HG03378 (cell line): ENCODE data around the gene RABL2B.

Source experiments
- ATAC-seq: cut with Tn5 transposase; IDR thresholded peaks from one replicate; pipeline ENCODE4 v1.9.1; 2021; ENCODE audit warnings: mild to moderate bottlenecking, moderate library complexity; ENCODE audit not compliant: unreplicated experiment

The RABL2B gene

DNA sequence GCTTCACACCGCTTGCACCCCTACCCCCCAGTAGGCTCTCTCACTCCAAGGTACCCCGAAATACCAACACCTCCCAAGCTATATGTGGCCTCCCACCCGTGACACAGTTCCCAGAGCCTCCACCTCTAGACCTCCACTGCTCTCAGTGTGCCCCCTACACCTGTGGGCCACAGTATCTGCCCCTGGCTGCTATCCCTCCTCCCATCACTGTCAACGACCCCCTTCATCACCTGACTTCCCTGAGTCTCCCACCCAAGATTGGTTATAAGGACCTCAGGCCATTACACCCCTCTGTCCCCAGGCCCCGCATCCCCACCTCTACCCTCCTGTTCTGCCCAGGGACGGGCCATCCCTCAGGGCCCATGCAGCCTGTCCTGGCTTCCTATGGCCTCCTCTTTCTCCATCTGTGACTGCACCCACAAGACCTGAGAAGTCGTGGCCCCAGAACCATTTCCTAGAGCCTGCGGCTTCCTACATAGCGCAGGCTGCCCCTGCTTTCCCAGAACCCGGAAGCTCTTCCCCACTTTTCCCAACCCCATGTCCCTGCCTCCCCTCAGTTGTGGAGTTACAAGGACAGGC is 44.7 kb downstream of the RABL2B start:
- no peak for ATAC-seq

DNA sequence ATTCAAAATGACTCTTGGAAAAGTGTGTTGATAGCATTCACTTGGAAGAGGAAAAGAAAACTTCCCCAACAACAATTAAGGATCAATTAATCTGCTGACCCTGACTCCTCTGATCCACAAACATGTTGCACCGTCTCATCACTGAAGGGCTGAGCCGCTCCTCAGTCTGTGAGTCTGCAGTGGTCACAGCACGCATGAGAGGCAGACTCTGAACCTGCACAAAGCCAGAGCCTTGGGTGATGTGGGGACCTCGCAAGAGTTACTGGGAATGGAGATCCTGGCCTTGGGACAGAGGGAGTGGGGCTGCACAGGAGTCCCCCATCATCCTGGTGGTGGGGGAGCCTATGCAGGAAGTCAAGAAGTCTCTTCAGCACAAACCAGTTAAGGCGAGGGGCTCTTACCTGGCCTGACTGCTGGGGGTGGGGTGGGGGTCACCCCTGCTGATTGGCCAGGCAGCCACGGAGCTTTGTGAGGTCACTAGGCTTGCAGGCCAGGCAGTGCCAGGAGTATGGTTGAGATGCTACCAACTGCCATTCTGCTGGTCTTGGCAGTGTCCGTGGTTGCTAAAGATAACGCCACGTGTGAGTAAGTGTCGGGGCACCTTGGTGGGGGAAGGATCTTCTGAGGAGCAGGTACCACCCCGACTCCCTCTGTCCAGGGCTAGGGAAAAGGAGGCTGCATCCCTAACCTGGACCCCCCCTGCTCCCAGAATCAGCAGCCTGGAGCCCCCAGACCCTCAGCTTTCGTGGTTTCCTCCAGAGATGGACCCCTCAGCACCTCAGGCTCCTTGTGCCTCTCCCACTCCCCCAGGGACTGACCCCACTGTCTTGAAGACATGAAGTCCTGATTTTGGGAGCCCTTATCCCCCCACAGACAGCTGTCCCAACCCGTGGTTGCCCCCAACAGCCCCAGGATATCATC is 45.4 kb downstream of the RABL2B start, which contains the start of gene ACR:
Gene ACR, plus strand, starts transcription at position 477 of the 921 bp plus-strand sequence. Its CDS starts 32 bp downstream, at position 509.
- no peak for ATAC-seq

DNA sequence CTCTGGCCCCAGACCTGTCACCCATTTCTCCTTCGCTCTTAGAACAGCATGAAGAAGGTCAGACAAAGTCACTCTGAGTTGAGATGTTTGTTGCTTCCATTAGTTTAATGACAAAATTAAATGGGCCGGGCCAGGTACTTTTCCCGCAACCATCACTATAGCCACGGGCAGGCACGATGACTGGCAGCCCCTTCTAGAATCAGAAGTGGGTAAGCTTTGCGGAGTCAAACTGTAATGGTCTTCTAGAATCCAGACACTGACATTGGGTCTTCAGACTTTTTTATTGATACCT is 47.8 kb downstream of the RABL2B start:
- ATAC-seq = no peak

DNA sequence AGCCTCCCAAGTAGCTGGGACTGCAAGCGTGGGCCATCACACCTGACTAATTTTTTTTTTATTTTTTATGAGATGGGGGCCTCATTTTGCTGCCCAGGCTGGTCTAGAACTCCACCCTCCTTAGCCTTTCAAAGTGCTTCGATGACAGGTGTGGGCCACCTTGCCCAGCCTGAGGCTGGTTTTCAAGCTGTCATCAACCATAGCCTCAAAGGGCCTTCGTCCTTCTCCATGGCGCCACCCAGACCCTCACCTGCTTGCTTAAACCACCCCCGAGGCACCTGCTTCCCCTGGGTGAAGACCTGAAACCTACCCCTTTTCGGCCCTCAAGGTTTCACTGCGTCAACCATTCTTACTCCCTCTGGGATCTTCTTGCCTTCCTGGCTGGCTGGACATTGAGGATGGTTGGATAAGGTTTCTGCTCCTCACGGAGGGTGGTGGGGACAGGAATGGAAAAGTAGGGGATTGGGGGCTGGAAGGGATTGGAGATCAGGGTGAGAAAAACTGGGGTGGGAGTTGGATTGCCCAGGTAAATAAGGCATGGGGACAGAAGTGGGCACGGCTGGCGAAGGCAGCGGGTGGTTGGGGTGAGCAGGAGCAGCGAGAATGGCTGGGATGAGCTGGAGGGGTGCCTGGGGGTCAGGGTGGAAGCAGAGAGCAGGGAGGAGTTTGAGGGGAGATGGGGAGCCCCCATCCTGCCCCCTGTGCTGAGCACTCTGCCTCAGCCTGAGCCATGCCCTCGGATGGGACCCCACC is 48.3 kb downstream of the RABL2B start:
- no peak for ATAC-seq

DNA sequence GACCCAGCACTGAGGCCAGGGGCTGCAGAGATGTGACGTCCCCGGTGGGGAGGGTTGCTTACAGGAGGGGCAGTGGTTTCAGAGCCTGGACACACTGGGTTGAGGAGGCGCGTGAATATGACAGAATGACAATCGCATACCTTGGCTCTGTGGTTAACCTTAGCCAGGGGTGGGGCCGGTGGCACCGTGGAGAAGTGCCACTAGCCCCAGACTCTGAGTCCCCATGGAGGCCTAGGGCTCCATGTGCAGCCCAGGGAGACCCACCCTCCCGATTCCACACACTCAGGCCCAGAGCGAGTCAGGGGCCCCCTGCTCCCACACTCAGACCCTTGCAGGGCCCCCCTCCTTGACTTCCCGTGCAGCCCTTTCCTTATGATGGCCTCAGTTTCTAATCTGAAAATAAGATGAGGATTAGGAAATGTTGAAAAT is 49.1 kb downstream of the RABL2B start:
- no peak for ATAC-seq

DNA sequence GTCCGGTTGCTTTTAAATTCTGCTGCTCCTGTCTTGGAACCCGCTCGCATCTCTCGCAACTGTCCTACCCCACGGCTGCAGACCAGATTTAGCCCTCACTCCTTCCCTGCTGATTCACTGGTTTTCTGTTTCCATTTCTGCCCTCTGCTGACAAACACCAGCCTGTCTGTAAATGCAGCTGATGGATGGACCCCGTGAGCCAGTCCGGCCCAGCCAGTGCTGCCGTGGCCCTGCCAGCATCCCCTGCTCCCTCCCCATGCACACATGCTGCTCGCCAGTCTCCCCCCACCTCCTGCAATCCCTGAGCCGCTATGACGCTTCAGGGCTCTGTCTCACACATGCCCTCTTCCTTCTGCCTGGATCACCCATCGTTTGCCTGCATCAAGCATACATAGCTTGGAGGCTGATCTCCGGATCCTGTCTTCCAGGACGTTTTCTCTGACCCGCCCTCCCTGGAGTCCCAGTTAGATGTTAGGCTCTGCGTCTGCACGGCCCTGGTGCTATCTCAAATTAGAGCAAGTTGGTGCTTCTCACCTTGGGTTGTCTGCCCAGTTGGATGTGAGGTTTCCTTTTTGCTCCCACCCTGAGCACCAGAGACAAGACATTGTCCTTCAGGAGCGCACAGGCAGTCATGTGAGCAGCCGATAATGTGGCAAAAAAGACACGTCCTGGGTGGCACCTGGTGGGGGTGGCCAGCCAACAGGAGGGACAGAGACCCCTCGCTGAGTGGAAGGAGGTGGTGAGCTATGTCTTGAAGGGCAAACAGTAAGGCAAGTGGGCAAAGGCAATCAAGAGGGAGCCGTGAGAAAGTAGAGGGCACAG is 49.7 kb downstream of the RABL2B start:
- ATAC-seq = no peak

DNA sequence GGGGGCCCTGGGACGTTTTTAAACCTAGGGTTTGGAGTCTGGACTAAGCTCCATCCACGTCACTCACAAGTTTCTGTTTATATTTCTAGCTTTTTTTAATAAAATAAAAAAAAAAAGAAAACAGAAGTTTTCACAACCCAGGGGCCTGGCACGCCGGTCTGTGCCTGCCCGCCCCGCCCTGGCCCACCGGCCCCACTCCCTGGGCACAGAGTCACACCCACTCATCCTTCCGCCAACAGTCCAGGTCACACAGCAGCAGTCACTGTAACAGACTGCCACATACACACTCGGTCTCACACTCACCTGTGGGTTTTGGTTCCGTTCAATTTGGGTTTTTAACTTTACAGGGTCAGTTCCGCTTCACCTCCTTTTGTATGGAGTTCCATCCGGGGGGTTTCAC is 50.8 kb downstream of the RABL2B start:
- no peak for ATAC-seq

DNA sequence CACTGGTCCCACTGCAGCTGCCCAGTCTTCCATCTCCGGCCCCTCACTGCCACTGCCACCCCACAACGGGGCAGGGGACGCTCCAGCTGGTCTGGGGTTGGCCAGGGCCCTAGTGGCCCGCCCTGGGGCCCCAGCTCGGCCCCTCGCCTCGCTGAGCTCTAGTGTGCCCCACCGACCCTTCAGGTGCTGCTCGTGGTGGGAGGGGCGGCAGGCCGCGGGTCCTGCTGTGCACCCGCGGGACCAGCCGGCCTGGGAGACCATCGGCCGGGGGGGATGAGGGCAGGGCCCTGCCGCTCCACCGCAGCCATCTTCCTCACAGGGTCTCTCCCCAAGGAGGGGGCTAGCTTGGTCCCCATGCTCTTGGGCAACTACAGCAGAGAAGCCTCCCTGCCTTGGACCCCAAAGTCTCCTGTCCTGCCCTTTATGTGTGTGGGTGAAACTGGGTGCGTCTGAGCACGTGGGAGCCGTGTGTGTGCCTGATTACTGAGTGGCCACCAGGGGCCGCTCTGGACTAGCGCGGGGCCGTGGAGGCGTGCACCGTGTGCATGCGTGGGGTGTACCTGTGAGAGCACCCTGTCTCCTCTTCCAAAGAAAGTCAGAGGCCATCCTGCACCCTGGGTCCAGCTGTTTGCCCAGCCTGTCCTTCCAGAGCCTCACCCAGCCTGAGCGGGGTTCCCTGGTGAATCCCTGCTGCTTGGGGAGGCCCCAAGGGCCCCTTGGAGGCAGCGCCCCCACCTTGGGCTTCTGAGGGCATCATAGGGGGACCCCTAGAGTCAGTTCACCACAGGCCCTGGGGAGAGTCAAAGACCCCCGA is 51.4 kb downstream of the RABL2B start:
- ATAC-seq = no peak

DNA sequence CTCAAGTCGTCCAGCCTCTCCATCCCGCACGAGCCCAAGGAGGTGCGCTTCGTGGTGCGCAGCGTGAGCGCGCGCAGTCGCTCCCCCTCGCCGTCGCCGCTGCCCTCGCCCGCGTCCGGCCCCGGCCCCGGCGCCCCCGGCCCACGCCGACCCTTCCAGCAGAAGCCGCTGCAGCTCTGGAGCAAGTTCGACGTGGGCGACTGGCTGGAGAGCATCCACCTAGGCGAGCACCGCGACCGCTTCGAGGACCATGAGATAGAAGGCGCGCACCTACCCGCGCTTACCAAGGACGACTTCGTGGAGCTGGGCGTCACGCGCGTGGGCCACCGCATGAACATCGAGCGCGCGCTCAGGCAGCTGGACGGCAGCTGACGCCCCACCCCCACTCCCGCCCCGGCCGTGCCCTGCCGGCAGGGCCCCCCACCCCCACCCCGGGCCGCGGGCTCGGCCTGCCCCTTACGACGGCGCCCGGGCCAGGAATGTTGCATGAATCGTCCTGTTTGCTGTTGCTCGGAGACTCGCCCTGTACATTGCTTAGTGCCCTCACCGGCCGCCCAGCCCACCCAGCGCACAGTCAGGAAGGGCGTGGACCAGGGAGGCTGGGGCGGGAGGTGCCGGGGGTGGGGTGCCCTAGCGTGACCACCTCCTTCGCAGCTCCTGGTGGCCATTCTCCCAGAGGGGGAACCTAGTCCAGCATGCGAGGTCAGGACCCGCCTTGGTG is 52.3 kb downstream of the RABL2B start:
- no peak for ATAC-seq

DNA sequence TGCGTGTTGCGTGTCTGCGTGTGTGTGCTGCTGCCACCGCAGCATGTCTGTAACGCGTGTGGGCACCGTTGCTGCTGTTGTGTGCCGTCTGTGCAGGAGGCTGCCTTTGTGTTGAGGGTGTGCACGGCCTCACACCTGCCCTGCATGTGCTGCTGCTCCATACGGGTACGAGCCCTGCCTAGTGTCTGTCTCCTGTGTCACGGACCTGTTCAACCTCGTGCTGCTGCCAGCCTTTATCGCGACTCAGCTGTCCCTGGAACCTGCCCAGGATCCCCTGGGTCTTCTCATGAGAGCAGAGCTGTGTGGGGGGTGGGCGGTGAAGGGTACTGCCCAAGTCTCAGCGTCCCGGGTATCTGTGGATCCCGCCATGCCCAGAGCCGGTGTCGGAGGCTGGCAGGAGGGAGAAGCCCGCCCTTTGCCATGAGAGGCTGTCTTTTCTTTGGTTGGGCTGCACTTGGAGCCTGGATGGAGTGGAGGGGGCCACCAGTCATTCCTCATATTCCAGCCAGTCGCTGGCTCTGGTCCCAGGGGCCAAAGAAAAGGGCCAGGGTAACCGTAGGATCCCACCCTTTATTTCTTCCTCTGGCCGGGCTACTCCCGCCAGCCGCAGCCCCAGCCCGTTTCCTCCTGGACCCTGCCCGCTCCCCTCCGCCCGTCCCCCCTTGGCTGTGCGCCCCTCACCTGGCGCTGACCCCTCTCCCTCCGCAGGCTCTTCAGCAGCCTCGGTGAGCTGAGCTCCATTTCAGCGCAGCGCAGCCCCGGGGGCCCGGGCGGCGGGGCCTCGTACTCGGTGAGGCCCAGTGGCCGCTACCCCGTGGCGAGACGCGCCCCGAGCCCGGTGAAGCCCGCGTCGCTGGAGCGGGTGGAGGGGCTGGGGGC is 53.2 kb downstream of the RABL2B start:
- no peak for ATAC-seq

DNA sequence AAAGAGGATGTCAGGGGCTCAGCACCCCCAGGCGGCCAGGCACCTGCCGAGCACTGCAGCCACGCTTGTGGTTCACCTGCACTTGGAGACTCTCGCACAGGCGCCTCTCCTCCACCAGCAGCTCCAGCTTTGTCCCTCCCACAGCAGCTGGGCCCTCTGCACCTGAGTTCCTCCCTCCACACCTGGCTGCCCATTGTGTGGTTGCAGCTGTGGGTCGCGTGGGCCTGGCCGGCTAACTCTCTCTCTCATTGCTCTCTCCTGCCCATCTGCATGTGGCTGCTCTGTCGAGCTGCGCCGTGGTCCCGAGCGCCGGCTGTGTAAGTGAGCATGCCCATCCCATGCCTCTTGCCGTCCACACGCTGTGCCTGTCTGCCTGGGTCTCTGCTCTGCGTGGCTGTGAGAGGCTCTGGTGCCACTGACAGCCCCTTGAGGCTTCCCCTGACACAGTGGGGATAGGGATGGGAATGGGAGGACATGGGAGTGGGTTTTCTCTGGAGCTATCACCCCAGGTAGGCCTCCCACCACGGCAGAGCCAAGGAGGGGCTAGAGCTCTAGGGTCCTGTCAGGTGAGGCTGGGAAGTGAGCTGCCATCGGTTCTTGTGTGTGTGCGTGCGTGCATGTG is 53.9 kb downstream of the RABL2B start:
- no peak for ATAC-seq

DNA sequence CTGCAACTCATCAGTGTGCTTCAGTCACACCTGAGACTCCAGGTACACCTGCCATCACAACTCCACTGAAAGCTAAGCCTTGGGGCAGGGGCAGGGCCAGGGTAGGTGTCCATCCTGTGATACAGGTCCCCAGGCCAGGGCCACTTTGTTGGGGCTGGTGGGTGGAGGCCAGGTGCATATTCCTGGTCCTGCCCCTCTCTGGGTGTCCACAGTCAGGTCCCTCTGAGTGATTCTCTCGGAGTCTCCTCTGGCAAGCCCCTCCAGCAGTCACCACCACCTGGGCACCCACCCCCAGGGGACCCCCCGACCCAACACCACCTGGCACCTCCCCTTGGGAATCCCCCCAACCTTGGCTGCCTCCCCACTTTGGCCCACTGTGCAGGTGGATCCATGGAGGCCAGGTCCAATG is 54.9 kb downstream of the RABL2B start:
- ATAC-seq = no peak

DNA sequence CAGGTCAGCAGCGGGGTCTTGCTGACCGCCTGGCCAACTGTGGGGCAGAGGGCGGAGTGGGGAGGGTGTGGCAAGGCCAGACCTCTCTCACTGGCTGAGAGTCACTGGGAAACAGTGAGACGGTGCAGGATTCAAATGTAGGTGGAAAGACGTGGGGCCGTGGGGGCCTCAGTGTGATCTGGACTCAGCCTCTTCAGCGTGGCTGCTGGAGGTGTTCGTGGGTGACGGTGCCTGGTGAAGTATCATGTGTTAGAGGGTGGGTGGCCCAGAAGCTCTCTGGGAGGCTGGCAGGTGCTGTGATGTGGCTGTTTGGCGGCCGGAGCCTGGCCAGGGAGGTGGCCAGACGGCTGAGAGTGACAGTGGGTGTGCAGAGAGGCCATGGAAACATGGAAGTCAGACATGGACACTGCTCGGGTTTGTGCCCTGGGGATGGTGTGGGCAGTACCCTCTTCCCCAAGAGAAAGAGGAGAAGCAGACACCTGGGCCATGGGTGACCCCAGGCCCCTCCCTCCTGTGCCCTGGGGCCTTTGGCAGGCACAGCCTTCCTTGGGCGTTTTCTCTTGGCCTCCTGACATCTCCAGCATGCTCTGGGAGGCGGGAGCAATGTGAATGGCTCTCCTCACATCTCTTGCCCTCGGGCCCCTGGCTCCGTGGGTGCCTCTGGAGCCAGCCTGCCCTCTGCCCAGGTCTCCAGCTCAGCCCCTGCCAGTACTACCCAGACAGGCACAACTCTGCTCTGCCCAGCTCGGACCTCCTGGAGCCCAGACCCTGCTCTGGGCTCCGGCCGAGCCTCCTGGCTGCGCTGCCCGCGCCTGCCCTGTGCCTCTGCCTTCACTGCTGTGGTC is 55.5 kb downstream of the RABL2B start:
- ATAC-seq = no peak

DNA sequence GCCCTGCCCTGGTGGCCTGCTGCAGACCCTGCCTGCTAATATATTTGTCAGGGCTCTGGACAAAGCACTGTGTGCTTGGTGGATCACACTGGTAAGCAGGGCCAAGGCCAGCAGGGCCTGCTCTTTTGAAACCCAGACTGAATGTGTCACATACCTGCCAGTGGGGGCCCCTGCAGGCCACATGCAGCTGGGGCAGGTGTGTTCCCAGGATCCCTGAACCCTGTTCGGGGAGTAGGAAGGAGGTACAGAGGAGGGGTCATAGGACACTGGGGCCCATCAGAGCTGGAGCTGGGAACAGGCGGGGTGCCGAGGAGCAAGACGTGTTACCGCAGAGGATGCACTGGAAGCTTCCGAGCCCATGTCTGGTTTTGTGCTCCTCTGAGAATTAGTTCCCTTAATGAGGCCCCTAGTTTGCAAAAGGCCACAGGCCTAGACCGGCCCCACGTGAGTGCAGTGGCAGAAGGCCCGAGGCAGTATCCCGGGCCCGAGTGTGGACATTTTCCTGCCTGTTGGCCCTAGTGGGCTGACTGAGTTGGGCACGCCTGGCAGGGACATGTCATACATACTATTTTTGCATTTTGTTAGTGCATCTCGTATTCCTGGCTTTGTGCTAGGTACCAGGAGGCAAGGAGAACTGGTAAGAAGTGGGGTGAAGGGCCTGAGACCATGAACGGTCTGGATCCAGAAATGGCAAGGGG is 56.6 kb downstream of the RABL2B start:
- no peak for ATAC-seq

DNA sequence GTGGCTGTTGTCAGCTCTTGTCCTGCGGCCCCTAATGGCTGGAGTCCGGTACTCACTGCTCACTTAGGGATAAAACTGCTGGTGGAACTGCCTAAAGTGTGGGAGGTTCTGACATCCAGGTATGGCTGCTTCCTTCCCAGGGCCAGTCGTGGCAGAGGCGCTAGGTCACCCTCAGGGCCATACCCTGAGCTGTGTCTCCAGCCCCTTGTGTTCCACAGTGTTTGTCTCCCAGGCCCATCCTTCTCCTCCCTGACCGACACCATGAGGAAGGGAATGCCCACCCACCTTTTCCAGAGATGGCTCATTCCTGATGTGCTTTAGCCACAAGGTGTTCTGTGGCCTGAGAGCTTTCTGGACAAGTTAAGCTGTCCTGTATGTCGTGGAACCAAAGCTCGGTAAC is 57.8 kb downstream of the RABL2B start:
- no peak for ATAC-seq

DNA sequence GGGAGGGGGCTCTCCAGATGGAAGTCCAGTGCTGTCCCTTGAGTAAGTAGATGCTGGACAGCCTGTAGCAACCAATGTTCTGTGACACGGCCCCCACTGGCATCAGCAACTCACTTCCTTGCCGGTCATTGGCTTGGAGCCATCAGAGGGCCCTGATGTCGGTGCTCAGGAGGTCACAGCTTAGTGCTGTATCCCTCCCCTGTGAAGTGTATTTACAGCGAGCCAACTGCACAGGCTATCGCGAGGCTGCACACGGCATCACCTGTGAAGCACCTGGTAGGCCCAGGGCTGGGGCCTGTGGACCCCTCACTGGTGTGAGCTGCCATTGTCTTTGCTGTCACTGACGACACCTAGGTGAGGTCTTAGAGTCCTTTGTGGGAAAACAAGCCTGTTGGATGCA is 58.8 kb downstream of the RABL2B start:
- ATAC-seq = no peak

DNA sequence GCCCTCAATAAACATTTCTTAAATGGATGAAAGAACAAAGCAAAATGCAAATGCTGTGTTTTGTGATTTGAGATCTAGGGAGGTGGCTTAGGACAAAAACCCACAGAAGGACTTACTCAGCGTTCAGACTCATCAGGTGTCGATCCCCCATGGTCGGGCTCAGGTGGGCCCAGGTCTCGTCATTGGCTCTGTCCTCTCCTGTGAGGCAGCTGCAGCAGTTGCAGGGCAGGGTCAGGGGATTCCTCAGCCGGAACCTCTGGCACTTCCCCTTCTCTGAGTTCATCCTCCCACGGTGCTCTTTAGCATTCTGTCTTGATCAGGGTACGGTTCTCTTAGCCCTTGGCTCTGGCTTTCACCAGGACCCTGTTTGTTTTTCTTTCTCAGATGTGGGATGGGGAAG is 59.4 kb downstream of the RABL2B start:
- ATAC-seq = no peak
